ENCODE measurements around the gene IL20RB.

DNA sequence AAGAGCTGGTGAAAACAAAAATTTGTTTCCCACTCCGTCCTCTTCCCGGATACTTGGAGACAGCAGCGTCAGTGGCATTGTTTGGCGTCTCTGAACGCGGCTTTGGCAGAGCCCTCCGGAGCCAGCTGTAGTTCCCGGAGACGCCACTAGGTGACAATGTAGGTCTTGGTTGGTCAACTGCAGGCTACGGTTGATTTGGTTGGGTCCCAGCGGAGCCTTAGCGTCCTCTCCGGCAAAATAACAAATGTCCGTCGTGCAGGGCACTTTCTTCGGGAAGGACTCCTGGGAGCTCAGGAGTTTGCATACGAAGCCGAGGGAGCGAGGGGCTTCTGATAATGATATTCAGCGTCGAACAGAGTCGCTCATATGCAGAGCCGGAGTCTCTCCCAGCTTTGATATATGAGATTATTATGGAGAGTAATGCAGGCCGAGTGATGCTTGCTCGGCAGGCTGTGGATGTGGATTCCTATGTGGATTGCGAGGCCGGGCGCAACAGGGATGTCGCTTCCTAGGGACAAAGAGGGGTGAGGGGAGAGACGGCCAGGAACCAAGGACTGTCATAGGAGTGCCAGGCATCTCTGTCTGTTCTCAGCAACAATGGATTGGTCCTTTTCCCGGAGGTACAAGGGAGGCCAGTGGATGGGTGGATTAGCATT lies 74.8 kb downstream of the IL20RB start:
- TF ChIP-seq BHLHE40 (IDR thresholded peaks at IDR 0.05; ENCODE audit: borderline replicate concordance) = no peak
- TF ChIP-seq FOXM1 (IDR thresholded peaks at IDR 0.05; ENCODE audit: borderline replicate concordance) = no peak
- no peak for TF ChIP-seq SP1 (IDR thresholded peaks at IDR 0.05)
- no peak for TF ChIP-seq FOXK2 (IDR thresholded peaks at IDR 0.05)
- TF ChIP-seq LEF1 (IDR thresholded peaks at IDR 0.05; ENCODE audit: borderline replicate concordance) = no peak
